OCI-LY3 (cell line): ENCODE data around the gene HMOX1.

ENCODE experiments used
- H2AFZ ChIP-seq: fragments of 200-600, 300-600 bp; shearing (Covaris generic); 2 replicates; pipeline ENCODE4 v1.6.0; 2014; ENCODE audit warnings: antibody characterized with exemption, low read depth, low read length
- H3K27ac ChIP-seq: fragments of 200-600, 300-600 bp; sonication (generic); 2 replicates; pipeline ENCODE4 v1.5.1; 2014; ENCODE audit warnings: mild to moderate bottlenecking, low read length, moderate library complexity, mixed read lengths
- H3K27me3 ChIP-seq: fragments of 200-600, 300-600 bp; sonication (generic); 2 replicates; pipeline ENCODE4 v1.6.1; 2014; ENCODE audit warnings: low read depth, low read length, mixed read lengths
- H3K36me3 ChIP-seq: fragments of 200-600, 300-600 bp; sonication (generic); replicated peaks from 2 replicates; pipeline ENCODE3; 2014; ENCODE audit warnings: low read depth, low read length, mixed read lengths
- H3K4me1 ChIP-seq: fragments of 300-600, 200-600 bp; sonication (generic); 2 replicates; pipeline ENCODE4 v1.6.1; 2014; ENCODE audit warnings: low read length, mixed read lengths
- H3K4me2 ChIP-seq: fragments of 200-600, 300-600 bp; sonication (generic); 2 replicates; pipeline ENCODE4 v1.6.1; 2014; ENCODE audit warnings: low read length, mixed read lengths
- H3K4me3 ChIP-seq: fragments of 300-600, 200-600 bp; sonication (generic); 2 replicates; pipeline ENCODE4 v1.5.1; 2014; ENCODE audit warnings: antibody characterized with exemption, mild to moderate bottlenecking, low read length, moderate library complexity
- H3K79me2 ChIP-seq: fragments of 300-600, 200-600 bp; shearing (Covaris generic); 2 replicates; pipeline ENCODE4 v1.6.1; 2014; ENCODE audit warnings: mild to moderate bottlenecking, low read length, mixed read lengths
- H3K9ac ChIP-seq: fragments of 300-600, 200-600 bp; shearing (Covaris generic); 2 replicates; pipeline ENCODE4 v1.6.0; 2014; ENCODE audit warnings: mild to moderate bottlenecking, low read length, moderate library complexity
- H3K9me3 ChIP-seq: fragments of 200-600, 300-600 bp; shearing (Covaris generic); 2 replicates; pipeline ENCODE4 v1.6.1; 2014; ENCODE audit warnings: low read length, mixed read lengths; ENCODE audit not compliant: insufficient read depth
- H4K20me1 ChIP-seq: fragments of 200-600, 300-600 bp; sonication (generic); 2 replicates; pipeline ENCODE4 v1.6.1; 2016; ENCODE audit warnings: low read length, mixed read lengths; ENCODE audit not compliant: insufficient read depth
- EZH2phosphoT487 ChIP-seq: fragments of 200-600 bp; shearing (Covaris generic); IDR thresholded peaks from 2 replicates; pipeline ENCODE4 v1.6.1; 2018; ENCODE audit warnings: antibody characterized with exemption, mixed run types, low read depth
- TF ChIP-seq, protein P1 (sequence below): fragments of 200-600, 300-600 bp; sonication (generic); IDR thresholded peaks from 2 replicates; pipeline ENCODE4 v1.5.1; 2014; ENCODE audit warnings: antibody characterized with exemption, low read length, low read depth

HMOX1 gene

DNA sequence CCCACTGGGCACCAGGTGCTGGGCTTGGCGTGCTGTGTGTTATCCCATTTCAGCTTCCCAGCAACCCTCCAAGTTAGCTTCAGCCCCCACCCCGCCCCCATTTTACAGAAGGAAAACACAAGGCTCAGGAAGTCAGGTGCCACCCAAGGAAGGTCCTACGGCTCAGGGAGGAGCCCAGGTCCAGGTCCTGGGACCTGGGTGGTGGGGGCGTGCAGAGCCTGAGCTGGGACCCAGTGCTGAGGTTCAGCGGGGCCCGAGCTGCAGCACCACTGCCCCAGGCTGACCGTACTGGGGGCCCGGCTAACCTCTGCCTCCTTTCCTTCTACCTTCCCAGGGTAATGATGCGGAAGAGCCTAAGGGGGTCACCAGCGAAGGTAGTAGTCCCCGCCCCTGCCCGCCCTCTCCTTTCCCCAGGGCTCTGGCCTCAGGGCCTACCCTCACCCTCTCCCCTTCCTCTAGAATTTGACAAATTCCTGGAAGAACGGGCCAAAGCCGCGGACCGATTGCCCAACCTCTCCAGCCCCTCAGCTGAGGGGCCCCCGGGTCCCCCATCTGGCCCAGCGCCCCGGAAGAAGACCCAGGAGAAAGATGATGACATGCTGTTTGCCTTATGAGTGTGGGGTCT is 34.2 kb upstream of the HMOX1 start:
- Histone ChIP-seq H3K4me1 (peaks cover 53% of the 10 kb centered on the region), H3K4me2 (no peak overlapping the region), H3K27me3 (no peaks in the 10 kb centered on the region), H3K36me3 (peaks cover 15% of the 10 kb centered on the region), H3K79me2 (no peaks in the 10 kb centered on the region; the same call in 1 of the 2 replicates), H3K9me3 (no peaks in the 10 kb centered on the region), H3K9ac (no peak overlapping the region), H3K27ac (no peak overlapping the region), H2AFZ (no peak overlapping the region), H3K4me3 (no peak overlapping the region), H4K20me1 (no peaks in the 10 kb centered on the region)
- TF ChIP-seq, protein P1, sequence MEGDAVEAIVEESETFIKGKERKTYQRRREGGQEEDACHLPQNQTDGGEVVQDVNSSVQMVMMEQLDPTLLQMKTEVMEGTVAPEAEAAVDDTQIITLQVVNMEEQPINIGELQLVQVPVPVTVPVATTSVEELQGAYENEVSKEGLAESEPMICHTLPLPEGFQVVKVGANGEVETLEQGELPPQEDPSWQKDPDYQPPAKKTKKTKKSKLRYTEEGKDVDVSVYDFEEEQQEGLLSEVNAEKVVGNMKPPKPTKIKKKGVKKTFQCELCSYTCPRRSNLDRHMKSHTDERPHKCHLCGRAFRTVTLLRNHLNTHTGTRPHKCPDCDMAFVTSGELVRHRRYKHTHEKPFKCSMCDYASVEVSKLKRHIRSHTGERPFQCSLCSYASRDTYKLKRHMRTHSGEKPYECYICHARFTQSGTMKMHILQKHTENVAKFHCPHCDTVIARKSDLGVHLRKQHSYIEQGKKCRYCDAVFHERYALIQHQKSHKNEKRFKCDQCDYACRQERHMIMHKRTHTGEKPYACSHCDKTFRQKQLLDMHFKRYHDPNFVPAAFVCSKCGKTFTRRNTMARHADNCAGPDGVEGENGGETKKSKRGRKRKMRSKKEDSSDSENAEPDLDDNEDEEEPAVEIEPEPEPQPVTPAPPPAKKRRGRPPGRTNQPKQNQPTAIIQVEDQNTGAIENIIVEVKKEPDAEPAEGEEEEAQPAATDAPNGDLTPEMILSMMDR = no peak
- no peak for TF ChIP-seq EZH2phosphoT487

- Histone ChIP-seq H3K79me2 (no peaks in the 10 kb centered on the region; the same call in 1 of the 2 replicates), H3K4me1 (peaks cover 60% of the 10 kb centered on the region), H4K20me1 (no peaks in the 10 kb centered on the region), H3K9ac (no peak overlapping the region), H3K9me3 (no peaks in the 10 kb centered on the region), H3K27me3 (no peaks in the 10 kb centered on the region), H3K36me3 (peaks cover 15% of the 10 kb centered on the region), H3K27ac (no peak overlapping the region), H2AFZ (no peak overlapping the region), H3K4me3 (no peak overlapping the region), H3K4me2 (no peak overlapping the region)
- TF ChIP-seq, protein P1 = no peak
- no peak for TF ChIP-seq EZH2phosphoT487
Observed at GRCh38 chr22:35347462-35347861, 33.4 kb upstream of the HMOX1 start.

GRCh38 chr22:35348026-35348590 is 32.8 kb upstream of the HMOX1 start:
- H3K27me3 ChIP-seq = no peaks in the 10 kb centered on the region
- no peaks in the 10 kb centered on the region; the same call in 1 of the 2 replicates for H3K79me2 ChIP-seq
- H3K4me3 ChIP-seq = no peak overlapping the region
- TF ChIP-seq, protein P1 = no peak
- no peak for TF ChIP-seq EZH2phosphoT487
- peaks cover 9% of the 10 kb centered on the region for H3K36me3 ChIP-seq
- H3K27ac ChIP-seq = no peak overlapping the region
- peaks cover 67% of the 10 kb centered on the region for H3K4me1 ChIP-seq
- H3K4me2 ChIP-seq = no peak overlapping the region
- no peak overlapping the region for H3K9ac ChIP-seq
- H4K20me1 ChIP-seq = no peaks in the 10 kb centered on the region
- no peaks in the 10 kb centered on the region for H3K9me3 ChIP-seq
- no peak overlapping the region for H2AFZ ChIP-seq

DNA sequence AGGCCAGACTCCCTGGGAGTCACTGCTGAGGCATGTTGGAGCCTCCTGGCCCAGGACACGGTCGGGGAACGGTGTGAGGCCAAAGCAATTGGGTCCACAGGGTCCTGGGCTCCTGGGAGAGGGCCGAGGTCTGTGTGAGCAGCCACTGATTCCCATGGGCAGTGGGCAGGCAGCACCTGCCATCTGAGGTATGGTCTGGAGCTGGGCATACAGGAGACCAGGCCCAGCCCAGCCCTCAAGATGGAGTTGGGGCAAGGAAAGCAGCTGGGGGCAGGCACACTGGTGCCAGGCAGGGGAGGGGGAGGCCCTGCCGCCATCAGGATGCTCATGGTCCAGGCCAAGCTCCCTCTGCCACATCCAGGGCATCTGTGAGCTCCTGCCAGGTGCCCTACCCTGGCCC is 32.2 kb upstream of the HMOX1 start:
- Histone ChIP-seq H3K36me3 (peaks cover 3% of the 10 kb centered on the region), H3K4me1 (peaks cover 73% of the 10 kb centered on the region), H3K27ac (no peak overlapping the region), H3K27me3 (no peaks in the 10 kb centered on the region), H3K4me2 (no peak overlapping the region), H3K9ac (no peak overlapping the region), H3K79me2 (no peaks in the 10 kb centered on the region; the same call in 1 of the 2 replicates), H3K9me3 (no peaks in the 10 kb centered on the region), H4K20me1 (no peaks in the 10 kb centered on the region), H2AFZ (no peak overlapping the region), H3K4me3 (no peak overlapping the region)
- TF ChIP-seq, protein P1 = no peak
- no peak for TF ChIP-seq EZH2phosphoT487
